GM19468 (cell line): ENCODE data around the gene CROCC2.

Experiments used
- ATAC-seq: cut with Tn5 transposase; IDR thresholded peaks from one replicate; pipeline ENCODE4 v1.9.1; 2021; ENCODE audit warnings: mild to moderate bottlenecking, moderate library complexity, moderate number of reproducible peaks; ENCODE audit not compliant: unreplicated experiment; ENCODE audit errors: extremely low read depth

The CROCC2 gene

GRCh38 chr2:240875228-240876034 lies 30.7 kb upstream of the CROCC2 start:
- no peak for ATAC-seq

- ATAC-seq, result no peak
Observed at GRCh38 chr2:240876035-240876474, 30.1 kb upstream of the CROCC2 start.

- ATAC-seq, result no peak
Observed at GRCh38 chr2:240876475-240877251, 29.5 kb upstream of the CROCC2 start.

- ATAC-seq, result no peak
Observed at GRCh38 chr2:240877460-240878340, 28.4 kb upstream of the CROCC2 start.

- no peak for ATAC-seq
Observed at GRCh38 chr2:240878341-240878936, 27.7 kb upstream of the CROCC2 start.

- no peak for ATAC-seq
Observed at GRCh38 chr2:240879105-240879504, 27.0 kb upstream of the CROCC2 start.

GRCh38 chr2:240881913-240882312 lies 24.2 kb upstream of the CROCC2 start:
- ATAC-seq, result no peak

- ATAC-seq, result no peak
Observed at GRCh38 chr2:240884221-240884620, 21.9 kb upstream of the CROCC2 start.

- no peak for ATAC-seq
Observed at GRCh38 chr2:240884745-240885144, 21.4 kb upstream of the CROCC2 start.

- ATAC-seq, result no peak
Observed at GRCh38 chr2:240885566-240885965, 20.6 kb upstream of the CROCC2 start.

- no peak for ATAC-seq
Observed at GRCh38 chr2:240886023-240886565, 20.0 kb upstream of the CROCC2 start.

- no peak for ATAC-seq
Observed at GRCh38 chr2:240886678-240887609, 19.2 kb upstream of the CROCC2 start.

- no peak for ATAC-seq
Observed at GRCh38 chr2:240887631-240888030, 18.5 kb upstream of the CROCC2 start.

- ATAC-seq, result no peak
Observed at GRCh38 chr2:240888130-240888889, 17.8 kb upstream of the CROCC2 start.

GRCh38 chr2:240888890-240889573 lies 17.1 kb upstream of the CROCC2 start:
- no peak for ATAC-seq

- ATAC-seq, result no peak
Observed at GRCh38 chr2:240889601-240890560, 16.3 kb upstream of the CROCC2 start.
